ENCODE results near the gene NUP85.

GRCh38 chr17:75270966-75271232, 65.4 kb downstream of the NUP85 start, which contains the start of gene MIF4GD:
- TF ChIP-seq SUZ12 (IDR thresholded peaks at IDR 0.05; ENCODE audit: extremely low read depth, insufficient read depth, insufficient read length) (no peak), YY1 (IDR thresholded peaks at IDR 0.05; ENCODE audit: insufficient read depth, insufficient read length) (no peak), ZNF274 (IDR thresholded peaks at IDR 0.05; ENCODE audit: low read depth, low read length) (no peak)
